DND-41 (cell line): Measurements from ENCODE around the gene MDH2.
"Not testable (repeated sequence)": the region's sequence is repeated elsewhere in the genome, so short reads cannot be mapped to it uniquely, and the experiment has no call there.

Experiments
- CTCF ChIP-seq: IDR thresholded peaks from 2 replicates; pipeline ENCODE4 v1.5.1; 2012; ENCODE audit warnings: borderline replicate concordance, low read length, moderate library complexity, mild to moderate bottlenecking; ENCODE audit not compliant: poor library complexity, severe bottlenecking; ENCODE audit errors: extremely low read depth
- EZH2 ChIP-seq: IDR thresholded peaks from 3 replicates; pipeline ENCODE4 v1.6.1; 2012; ENCODE audit warnings: borderline replicate concordance, low read depth, mild to moderate bottlenecking, moderate library complexity, low read length, inconsistent platforms; ENCODE audit not compliant: severe bottlenecking

- TF ChIP-seq CTCF, EZH2: not testable (repeated sequence)
Measured at GRCh38 chr7:76114742-76115141, 66.8 kb downstream of the MDH2 start.
